Pancreas (tissue), 10 donors: ENCODE results near the gene ARHGAP26. TPM values are rescaled to one million over a fixed set of nuclear protein-coding genes. Genes with fewer than 3 reads are reported as not detected.
"Not testable (repeated sequence)": the region's sequence is repeated elsewhere in the genome, so short reads cannot be mapped to it uniquely, and the experiment has no call there.

Experiments
- ATAC-seq, 4 donors: fragments of 200-7000 bp; cut with Tn5 transposase; one replicate each; pipeline versions ENCODE4 v1.8.0 to v1.9.1; 2020; ENCODE audit warnings: mild to moderate bottlenecking in 4 of 4, moderate library complexity in 4 of 4
- DNase-seq, 6 donors: peaks; one replicate each; pipeline ENCODE4 v3.0.0-alpha.2; 2020
- FAIRE-seq: peaks from 2 replicates; lab custom pipeline; 2012; peaks lifted over from hg19 to GRCh38; lab: Jason Lieb, UNC
- H3K27ac ChIP-seq, 4 donors: fragments of 200-600 bp; sonication (generic); 1 replicate in 3 of 4; 2 replicates in 1 of 4; pipeline versions ENCODE4 v1.5.0 to v1.8.0; 2020
- H3K27me3 ChIP-seq, 4 donors: fragments of 200-600 bp; one replicate each; pipeline ENCODE4 v1.8.0; 2021
- H3K36me3 ChIP-seq, 3 donors: fragments of 200-600 bp; sonication (generic) in 1 of 3; one replicate each; pipeline versions ENCODE4 v1.5.0 to v1.8.0; 2020 to 2021
- H3K4me1 ChIP-seq, 3 donors: fragments of 200-600 bp; one replicate each; pipeline ENCODE4 v1.8.0; 2021
- H3K4me3 ChIP-seq, 4 donors: fragments of 200-600 bp; sonication (generic) in 2 of 4; one replicate each; pipeline versions ENCODE4 v1.5.0 to v1.8.0; 2020 to 2021
- H3K9me3 ChIP-seq, 4 donors: fragments of 200-600 bp; one replicate each; pipeline ENCODE4 v1.8.0; 2021
- CTCF ChIP-seq, 4 donors: fragments of 200-600 bp; sonication (generic) in 3 of 4; IDR thresholded peaks; one replicate each; pipeline versions ENCODE4 v1.5.0 to v1.8.0; 2021; ENCODE audit warnings: antibody characterized with exemption in 4 of 4
- WGBS, 2 donors: extraction: QIAGEN DNeasy Blood & Tissue Kit; methylation state at CpG; one replicate each; pipeline ENCODE4 v1.1.7; 2013; 5-methylcytosine and 5-hydroxymethylcytosine counted together
- intact Hi-C, 3 donors: fragments of 100-400 bp; cut with DNase I; formaldehyde crosslinking; loops; one replicate each; pipeline versions ENCODE4 v1.11.1 to v1.14.2; 2022
- polyA plus RNA-seq, 2 donors: library from polyadenylated mRNA; stranded (reverse); fragments of 200-250 nt; gene quantifications; one replicate each; pipeline ENCODE4 v1.2.3, GENCODE V29; 2013
- total RNA-seq, 6 donors: library from RNA; stranded (reverse); fragmentation: NEBNext Ultra II Directional in 4 of 6; extraction: Animal tissue kit (Norgen Biotek cat#: 25700) in 4 of 6; gene quantifications; one replicate each; pipeline versions ENCODE4 v1.2.1 to v1.2.4, GENCODE V29; 2021 to 2023
- donor health status: healthy with polysubstance abuse.
- donor health status: DM: no; HTN: no; CAD: no; lungs with moderate emphysema.
- donor health status: DM: no; HTN: no; CAD: no.
- donor health status: control.
- donor health status: control.
- donor health status: Bipolar disorder and iron deficiency.
- donor health status: DM: yes; HTN: yes; CAD: no.
- donor health status: DM: no; HTN: no; CAD: no.
- donor health status: DM: no; HTN: no; CAD: no.
- donor health status: DM: yes; HTN: yes; CAD: no.

ARHGAP26 gene
- total and polyA plus RNA-seq, 8 donors = 3.0 to 28.1 (median 10.3) TPM

- Histone ChIP-seq H3K27me3 (no peaks in the 10 kb centered on the region), H3K36me3 (no peaks in the 10 kb centered on the region), H3K4me1 (no peaks in the 10 kb centered on the region), H3K4me3 (no peak overlapping the region), H3K27ac (no peak overlapping the region), H3K9me3 (no peaks in the 10 kb centered on the region)
- intact Hi-C loops = no loop called here
- FAIRE-seq (no peak), ATAC-seq (no peak), DNase-seq (no peak)
- no peak for TF ChIP-seq CTCF (IDR thresholded peaks at IDR 0.05)
- WGBS, 2 donors = 76 to 78% methylated on average over 5 of the region's 5 CpGs
Measured at GRCh38 chr5:143093452-143094086, 323.4 kb downstream of the ARHGAP26 start.

- H3K4me3 ChIP-seq = no peak overlapping the region
- no peak overlapping the region for H3K27ac ChIP-seq
- whole genome bisulfite sequencing, 2 donors = 71 to 78% methylated on average over 16 of the region's 16 CpGs
- ATAC-seq (no peak), DNase-seq (no peak), FAIRE-seq (no peak)
- no peaks in the 10 kb centered on the region for H3K9me3 ChIP-seq
- H3K27me3 ChIP-seq = no peaks in the 10 kb centered on the region
- H3K4me1 ChIP-seq = no peaks in the 10 kb centered on the region
- H3K36me3 ChIP-seq = no peaks in the 10 kb centered on the region
- no peak for TF ChIP-seq CTCF (IDR thresholded peaks at IDR 0.05)
- intact Hi-C loops = no loop called here
Measured at GRCh38 chr5:143094087-143094521, 323.9 kb downstream of the ARHGAP26 start.

GRCh38 chr5:143094608-143095007 is 324.4 kb downstream of the ARHGAP26 start:
- H3K4me3 ChIP-seq, H3K27ac ChIP-seq, H3K27me3 ChIP-seq, intact Hi-C loops, H3K4me1 ChIP-seq, DNase-seq, FAIRE-seq, H3K9me3 ChIP-seq, H3K36me3 ChIP-seq, ATAC-seq: not testable (repeated sequence)
- 64 to 65% methylated on average over 3 of the region's 3 CpGs for WGBS, 2 donors

GRCh38 chr5:143101121-143101520 is 330.9 kb downstream of the ARHGAP26 start:
- H3K27ac ChIP-seq = no peak overlapping the region
- FAIRE-seq = no peak
- no peaks in the 10 kb centered on the region for H3K27me3 ChIP-seq
- H3K9me3 ChIP-seq = no peaks in the 10 kb centered on the region
- ATAC-seq = no peak
- TF ChIP-seq CTCF (IDR thresholded peaks at IDR 0.05) = no peak
- no peak for DNase-seq
- no peaks in the 10 kb centered on the region for H3K36me3 ChIP-seq
- WGBS, 2 donors = 81% methylated on average over 2 of the region's 2 CpGs
- intact Hi-C loops = no loop called here
- no peak overlapping the region for H3K4me3 ChIP-seq
- H3K4me1 ChIP-seq = peaks cover 0 to 5% (median 4%) of the 10 kb centered on the region in 3 donors

GRCh38 chr5:143101725-143102386 is 331.7 kb downstream of the ARHGAP26 start:
- no peak for FAIRE-seq
- no peak overlapping the region for H3K27ac ChIP-seq
- H3K4me3 ChIP-seq = no peak overlapping the region
- H3K27me3 ChIP-seq = no peaks in the 10 kb centered on the region
- no peaks in the 10 kb centered on the region for H3K36me3 ChIP-seq
- 92 to 96% methylated on average over 7 of the region's 7 CpGs for WGBS, 2 donors
- DNase-seq = no peak
- intact Hi-C loops = no loop called here
- H3K4me1 ChIP-seq = peaks cover 0 to 5% (median 4%) of the 10 kb centered on the region in 3 donors
- no peak for TF ChIP-seq CTCF (IDR thresholded peaks at IDR 0.05)
- ATAC-seq = no peak
- no peaks in the 10 kb centered on the region for H3K9me3 ChIP-seq
